ENCODE data around the gene MAPK8IP2. TPM values are rescaled to one million over a fixed set of nuclear protein-coding genes. Genes with fewer than 3 reads are reported as not detected.
A peak's percentile ranks its signal among the peaks of the same experiment; 100 is the strongest.

Gene MAPK8IP2
- total RNA-seq, 1 donor, result 0.43 TPM

DNA sequence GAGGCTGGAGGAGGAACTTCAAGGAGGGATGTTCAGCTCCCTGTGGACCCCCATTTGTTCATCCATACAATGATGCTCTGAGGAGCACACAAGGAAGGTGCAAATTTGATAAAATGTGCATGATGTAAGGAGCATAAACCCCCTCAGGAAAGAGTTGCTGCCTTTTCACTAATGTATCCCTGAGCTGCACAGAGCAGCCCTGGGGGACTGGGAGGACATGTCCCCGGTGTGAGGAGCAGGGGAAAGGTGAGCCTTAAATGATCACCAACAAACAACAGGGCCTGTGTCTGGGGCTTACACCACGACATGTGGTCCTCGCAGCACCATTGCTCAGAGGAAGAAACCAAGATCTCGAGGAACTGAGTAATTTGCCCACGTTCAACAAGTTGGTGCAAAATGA is 3.5 kb upstream of the MAPK8IP2 start:
- TF ChIP-seq, protein P1, sequence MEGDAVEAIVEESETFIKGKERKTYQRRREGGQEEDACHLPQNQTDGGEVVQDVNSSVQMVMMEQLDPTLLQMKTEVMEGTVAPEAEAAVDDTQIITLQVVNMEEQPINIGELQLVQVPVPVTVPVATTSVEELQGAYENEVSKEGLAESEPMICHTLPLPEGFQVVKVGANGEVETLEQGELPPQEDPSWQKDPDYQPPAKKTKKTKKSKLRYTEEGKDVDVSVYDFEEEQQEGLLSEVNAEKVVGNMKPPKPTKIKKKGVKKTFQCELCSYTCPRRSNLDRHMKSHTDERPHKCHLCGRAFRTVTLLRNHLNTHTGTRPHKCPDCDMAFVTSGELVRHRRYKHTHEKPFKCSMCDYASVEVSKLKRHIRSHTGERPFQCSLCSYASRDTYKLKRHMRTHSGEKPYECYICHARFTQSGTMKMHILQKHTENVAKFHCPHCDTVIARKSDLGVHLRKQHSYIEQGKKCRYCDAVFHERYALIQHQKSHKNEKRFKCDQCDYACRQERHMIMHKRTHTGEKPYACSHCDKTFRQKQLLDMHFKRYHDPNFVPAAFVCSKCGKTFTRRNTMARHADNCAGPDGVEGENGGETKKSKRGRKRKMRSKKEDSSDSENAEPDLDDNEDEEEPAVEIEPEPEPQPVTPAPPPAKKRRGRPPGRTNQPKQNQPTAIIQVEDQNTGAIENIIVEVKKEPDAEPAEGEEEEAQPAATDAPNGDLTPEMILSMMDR (IDR thresholded peaks at IDR 0.05; ENCODE audit: insufficient read depth, low read depth, low read length), result no peak
- H3K4me3 ChIP-seq (ENCODE audit: low read depth, low read length), result no peak overlapping the region
- DNase-seq (ENCODE audit: low read depth), result no peak

DNA sequence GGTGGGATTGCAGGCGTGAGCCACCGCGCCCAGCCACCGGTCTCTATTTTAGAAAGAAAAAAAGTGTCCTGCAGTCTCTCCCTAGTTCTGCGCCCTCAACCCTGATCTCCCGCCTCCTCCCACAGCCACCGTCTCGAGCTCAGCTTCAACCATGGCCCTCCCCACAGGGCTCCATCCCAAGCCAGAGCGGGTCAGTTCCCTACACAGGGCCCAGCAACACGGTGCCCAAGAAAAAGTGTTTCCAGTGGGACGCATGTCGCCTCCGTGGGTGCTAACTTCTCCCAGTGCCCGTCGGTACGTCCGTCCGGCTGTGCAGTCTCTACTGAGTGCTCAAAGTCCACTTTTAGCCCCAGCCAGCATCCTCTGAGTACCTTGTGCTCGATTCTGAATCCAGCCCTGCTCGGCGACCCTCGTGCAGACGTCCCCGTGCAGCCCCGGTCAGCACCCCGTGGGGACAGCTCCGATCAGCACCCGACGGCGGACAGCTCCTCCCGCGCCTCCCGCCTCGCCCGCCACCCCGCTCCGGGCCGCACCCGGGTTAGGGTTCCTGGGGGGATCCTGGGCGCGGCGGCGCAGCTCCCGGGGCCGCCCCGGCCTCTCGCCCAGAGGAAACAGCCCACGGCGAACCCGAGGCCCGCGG is 657 bp upstream of the MAPK8IP2 start:
- peak; percentile 40 for DNase-seq (ENCODE audit: low read depth)
- TF ChIP-seq, protein P1 (IDR thresholded peaks at IDR 0.05; ENCODE audit: insufficient read depth, low read depth, low read length), result no peak
- no peak overlapping the region for H3K4me3 ChIP-seq (ENCODE audit: low read depth, low read length)

- peak overlapping the region; percentile 15 for H3K4me3 ChIP-seq (ENCODE audit: low read depth, low read length)
- DNase-seq (ENCODE audit: low read depth), result no peak
- TF ChIP-seq, protein P1 (IDR thresholded peaks at IDR 0.05; ENCODE audit: insufficient read depth, low read depth, low read length), result no peak
Measured at GRCh38 chr22:50600967-50601668, 525 bp downstream of the MAPK8IP2 start.

- TF ChIP-seq, protein P1 (IDR thresholded peaks at IDR 0.05; ENCODE audit: insufficient read depth, low read depth, low read length), result no peak
- DNase-seq (ENCODE audit: low read depth), result no peak
- H3K4me3 ChIP-seq (ENCODE audit: low read depth, low read length), result no peak overlapping the region
Measured at GRCh38 chr22:50601669-50602337, 1.2 kb downstream of the MAPK8IP2 start.

GRCh38 chr22:50602338-50602700 is 1.7 kb downstream of the MAPK8IP2 start:
- TF ChIP-seq, protein P1 (IDR thresholded peaks at IDR 0.05; ENCODE audit: insufficient read depth, low read depth, low read length), result no peak
- DNase-seq (ENCODE audit: low read depth), result no peak
- H3K4me3 ChIP-seq (ENCODE audit: low read depth, low read length), result no peak overlapping the region

DNA sequence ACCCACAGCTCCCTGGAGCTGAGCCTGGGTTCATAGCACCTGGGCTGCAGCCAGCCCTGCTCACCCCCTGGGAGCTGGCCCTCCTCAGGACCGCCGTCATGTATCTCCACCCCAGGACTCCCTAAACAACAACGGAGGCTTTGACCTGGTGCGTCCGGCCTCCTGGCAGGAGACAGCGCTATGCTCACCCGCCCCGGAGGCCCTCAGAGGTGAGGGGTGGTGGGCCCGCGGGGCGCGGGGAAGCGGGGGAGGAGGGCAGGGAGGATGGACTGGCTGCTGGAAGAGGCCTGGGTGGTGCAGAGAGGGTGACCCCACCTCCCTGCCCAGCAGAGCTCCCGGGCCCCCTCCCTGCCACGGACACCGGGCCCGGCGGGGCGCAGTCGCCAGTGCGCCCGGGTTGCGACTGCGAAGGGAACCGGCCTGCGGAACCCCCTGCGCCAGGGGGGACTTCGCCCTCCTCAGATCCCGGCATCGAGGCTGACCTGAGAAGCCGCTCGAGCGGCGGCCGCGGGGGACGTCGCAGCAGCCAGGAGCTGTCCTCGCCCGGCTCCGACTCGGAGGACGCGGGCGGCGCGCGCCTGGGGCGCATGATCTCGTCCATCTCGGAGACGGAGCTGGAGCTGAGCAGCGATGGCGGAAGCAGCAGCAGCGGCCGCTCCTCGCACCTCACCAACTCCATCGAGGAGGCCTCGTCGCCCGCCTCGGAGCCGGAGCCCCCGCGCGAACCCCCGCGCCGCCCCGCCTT is 3.1 kb downstream of the MAPK8IP2 start:
- TF ChIP-seq, protein P1 (IDR thresholded peaks at IDR 0.05; ENCODE audit: insufficient read depth, low read depth, low read length), result no peak

More for the DNA sequence above, 3.1 kb downstream of the MAPK8IP2 start:
- H3K4me3 ChIP-seq (ENCODE audit: low read depth, low read length), result no peak overlapping the region
- DNase-seq (ENCODE audit: low read depth), result no peak
